Stimulated activated CD8-positive, alpha-beta memory T cell treated with anti-CD3 and anti-CD28 coated beads, Interleukin-15, amount 100 ng/mL, for 1 hour (primary cell): Measurements from ENCODE around the gene LGALS7.
"Not testable (repeated sequence)": the region's sequence is repeated elsewhere in the genome, so short reads cannot be mapped to it uniquely, and the experiment has no call there.

Experiments used
- DNase-seq: peaks from one replicate; pipeline ENCODE4 v3.0.0-alpha.2; 2020; ENCODE audit warnings: low read depth

Gene LGALS7

GRCh38 chr19:38799104-38799503 lies 25.8 kb upstream of the LGALS7 start:
- DNase-seq, result no peak

- not testable (repeated sequence) for DNase-seq
Observed at GRCh38 chr19:38797781-38798180, 24.5 kb upstream of the LGALS7 start.

DNA sequence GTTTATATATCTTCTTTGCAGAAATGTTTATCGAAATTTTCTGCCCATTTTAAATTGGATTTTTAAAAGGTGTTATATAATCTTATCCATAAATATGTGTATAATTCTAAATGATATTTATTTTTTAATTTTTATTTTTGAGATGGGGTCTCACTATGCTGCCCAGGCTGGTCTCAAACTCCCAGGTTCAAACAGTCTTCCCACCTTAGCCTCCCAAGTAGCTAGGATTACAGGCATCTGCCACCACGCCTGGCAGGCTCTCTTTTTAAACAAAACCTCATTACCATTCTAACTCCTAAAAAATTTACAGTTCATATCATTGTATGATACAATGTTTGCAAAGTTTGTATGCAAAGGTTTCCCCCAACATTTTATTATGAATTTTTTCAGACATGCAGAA lies 22.8 kb upstream of the LGALS7 start:
- no peak for DNase-seq

- no peak for DNase-seq
Observed at GRCh38 chr19:38795549-38795948, 22.2 kb upstream of the LGALS7 start.

DNA sequence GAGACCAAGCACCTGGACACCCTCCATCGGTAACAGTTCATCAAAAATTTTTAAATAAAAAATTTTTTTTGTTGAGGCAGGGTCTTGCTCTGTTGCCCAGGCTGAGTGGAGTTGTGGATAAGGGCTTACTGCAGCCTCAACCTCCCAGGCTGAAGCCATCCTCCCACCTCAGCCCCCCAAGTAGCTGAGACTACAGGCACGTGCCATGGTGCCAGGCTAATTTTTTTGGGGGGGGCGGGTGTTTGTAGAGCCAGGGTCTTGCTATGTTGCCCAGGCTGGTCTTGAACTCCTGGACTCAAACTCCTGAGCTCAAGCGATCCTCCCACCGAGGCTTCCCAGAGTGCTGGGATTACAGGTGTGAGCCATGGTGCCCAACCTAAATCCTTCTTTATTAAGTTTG lies 20.4 kb upstream of the LGALS7 start:
- DNase-seq, result no peak

- no peak for DNase-seq
Observed at GRCh38 chr19:38793177-38793576, 19.9 kb upstream of the LGALS7 start.

DNA sequence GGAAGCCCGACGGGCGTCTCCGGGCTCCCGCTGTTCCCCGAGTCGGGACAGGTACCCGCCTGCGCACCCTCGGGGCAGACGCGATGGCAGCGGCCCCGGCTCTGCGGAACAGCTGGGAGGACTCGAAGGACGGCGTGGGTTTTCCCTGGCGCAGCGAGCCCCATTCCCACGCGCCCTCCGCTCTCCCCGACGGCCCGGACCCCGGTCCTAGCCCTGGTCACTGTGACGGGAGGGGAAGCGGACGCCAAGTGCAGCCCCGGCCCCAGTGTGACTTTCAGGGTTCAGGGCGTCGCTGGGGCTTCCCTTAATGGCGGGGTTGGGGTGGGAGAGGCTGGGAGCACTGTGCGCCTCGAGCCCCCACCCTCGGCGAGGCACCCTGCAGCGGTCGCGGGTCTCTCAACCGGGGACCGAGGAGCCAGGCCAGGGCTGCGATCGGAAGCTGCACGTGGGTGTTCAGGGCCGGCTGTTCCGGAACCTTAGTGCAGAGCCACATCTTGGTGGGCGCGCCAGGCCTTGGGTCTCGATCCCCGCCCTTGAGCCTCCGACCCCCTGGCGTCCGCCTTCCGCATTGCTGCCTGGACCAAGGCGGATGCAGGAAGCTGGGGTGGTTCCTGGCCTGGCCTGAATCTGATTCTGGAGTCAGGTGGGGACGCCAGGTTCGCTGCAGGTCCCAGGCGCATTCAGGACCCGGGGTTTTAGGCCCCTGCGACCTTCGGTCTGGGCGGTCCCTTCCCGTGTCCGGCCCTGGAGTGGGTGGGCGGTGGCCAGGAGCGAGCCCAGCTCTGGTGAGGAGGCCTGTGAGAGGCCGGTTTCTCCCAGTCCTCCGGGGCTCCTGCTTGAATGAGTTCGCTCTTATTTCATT lies 19.2 kb upstream of the LGALS7 start:
- DNase-seq, result no peak

DNA sequence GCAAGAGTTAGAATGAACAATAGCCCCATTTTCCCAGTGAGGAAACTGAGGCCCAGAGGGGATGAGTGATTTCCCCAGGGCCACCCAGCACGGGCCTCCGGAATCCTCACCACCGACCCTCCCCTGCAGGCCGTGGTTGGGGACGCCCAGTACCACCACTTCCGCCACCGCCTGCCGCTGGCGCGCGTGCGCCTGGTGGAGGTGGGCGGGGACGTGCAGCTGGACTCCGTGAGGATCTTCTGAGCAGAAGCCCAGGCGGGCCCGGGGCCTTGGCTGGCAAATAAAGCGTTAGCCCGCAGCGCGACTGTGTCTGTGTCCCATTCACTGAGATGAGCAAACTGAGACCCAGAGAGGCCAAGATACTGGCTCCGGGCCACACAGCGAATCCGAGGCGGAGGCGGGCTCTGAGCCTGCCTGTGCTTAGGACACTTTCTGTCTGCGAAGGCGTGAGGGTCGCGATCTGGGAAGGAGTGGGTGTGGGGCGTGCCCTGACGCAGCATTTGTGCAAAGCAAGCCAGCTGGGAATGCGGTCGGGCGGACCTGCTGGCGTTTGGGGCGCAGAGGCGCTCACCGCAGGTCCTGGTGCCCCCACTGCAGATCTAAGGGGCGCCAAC lies 18.2 kb upstream of the LGALS7 start:
- not testable (repeated sequence) for DNase-seq

DNA sequence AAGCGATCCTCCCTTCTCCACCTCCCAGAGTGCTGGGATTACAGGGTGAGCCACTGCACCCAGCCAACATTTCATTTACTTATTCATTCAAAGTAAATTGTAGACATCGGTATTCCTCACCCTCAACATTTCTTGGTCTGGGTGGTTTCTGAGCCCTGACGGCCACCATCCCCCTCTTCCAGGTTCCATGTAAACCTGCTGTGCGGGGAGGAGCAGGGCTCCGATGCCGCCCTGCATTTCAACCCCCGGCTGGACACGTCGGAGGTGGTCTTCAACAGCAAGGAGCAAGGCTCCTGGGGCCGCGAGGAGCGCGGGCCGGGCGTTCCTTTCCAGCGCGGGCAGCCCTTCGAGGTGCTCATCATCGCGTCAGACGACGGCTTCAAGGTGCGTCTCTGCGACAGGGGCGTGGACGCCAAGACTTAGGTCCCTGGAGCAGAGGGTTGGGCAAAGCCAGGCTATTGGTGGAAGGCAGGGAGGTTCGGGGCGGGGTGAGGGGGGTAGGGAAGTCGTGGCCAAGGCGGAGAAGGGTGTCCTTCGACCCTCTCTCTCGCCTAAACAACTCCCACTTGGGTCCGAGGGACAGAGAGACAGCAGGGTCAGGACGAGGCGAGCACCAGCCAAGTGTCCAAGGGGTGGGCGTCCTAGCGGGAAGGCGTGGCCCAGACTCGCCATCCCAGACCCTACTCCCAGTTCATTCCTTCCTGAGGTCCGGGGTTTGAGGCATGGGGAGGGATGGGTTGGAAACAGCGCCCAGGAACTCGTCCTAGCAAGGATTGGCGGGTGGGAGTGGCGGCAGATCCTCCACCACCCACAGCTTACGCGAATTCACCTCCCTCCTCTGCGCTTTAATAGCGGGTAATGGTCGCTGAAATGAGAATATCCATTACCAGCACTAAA lies 17.4 kb upstream of the LGALS7 start:
- DNase-seq, result not testable (repeated sequence)

- DNase-seq, result no peak
Observed at GRCh38 chr19:38788478-38789243, 15.3 kb upstream of the LGALS7 start, which contains the start of gene LGALS7B. LGALS7B (plus strand) TSS chr19:38789200; CDS start chr19:38789227, 27 bp downstream.

- DNase-seq, result no peak
Observed at GRCh38 chr19:38786572-38787265, 13.4 kb upstream of the LGALS7 start.

DNA sequence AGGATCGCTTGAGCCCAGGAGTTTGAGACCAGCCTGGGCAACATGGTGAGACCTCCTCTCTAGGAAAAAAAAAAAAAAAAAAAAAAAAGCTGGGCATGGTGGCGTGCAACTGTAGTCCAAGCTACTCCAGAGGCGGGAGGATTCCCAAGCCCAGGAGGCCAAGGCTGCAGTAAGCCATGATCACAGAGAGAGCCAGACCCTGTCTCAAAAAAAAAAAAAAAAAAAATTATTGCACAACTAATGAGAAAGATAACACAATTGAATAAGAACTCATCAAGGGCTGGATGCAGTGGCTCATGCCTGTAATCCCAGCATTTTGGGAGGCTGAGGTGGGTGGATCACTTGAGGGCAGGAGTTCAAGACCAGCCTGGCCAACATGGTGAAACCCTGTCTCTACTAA lies 12.7 kb upstream of the LGALS7 start:
- not testable (repeated sequence) for DNase-seq

DNA sequence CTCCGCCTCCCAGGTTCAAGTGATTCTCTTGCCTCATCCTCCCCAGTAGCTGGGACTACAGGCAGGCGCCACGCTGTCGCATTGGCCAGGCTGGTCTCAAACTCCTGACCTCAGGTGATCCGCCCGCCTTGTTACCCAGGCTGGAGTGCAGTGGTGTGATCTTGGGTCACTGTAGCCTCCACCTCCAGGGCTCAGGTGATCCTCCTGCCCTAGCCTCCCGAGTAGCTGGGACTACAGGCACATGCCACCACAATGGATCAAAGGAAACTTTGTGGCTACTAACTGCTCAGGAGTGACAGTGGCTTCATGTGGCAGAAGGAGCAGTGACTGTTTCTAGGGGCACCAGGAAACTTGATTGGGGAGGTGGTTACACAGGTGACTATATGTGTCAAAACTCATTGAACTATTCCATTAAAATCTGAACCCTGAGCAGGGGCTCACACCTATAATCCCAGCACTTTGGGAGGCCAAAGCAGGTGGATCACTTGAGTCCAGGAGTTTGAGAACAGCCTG lies 11.9 kb upstream of the LGALS7 start:
- no peak for DNase-seq

- no peak for DNase-seq
Observed at GRCh38 chr19:38784224-38784623, 10.9 kb upstream of the LGALS7 start.

- not testable (repeated sequence) for DNase-seq
Observed at GRCh38 chr19:38782212-38782611, 8.9 kb upstream of the LGALS7 start.

- no peak for DNase-seq
Observed at GRCh38 chr19:38781058-38781457, 7.7 kb upstream of the LGALS7 start.

- no peak for DNase-seq
Observed at GRCh38 chr19:38780443-38780842, 7.1 kb upstream of the LGALS7 start.

DNA sequence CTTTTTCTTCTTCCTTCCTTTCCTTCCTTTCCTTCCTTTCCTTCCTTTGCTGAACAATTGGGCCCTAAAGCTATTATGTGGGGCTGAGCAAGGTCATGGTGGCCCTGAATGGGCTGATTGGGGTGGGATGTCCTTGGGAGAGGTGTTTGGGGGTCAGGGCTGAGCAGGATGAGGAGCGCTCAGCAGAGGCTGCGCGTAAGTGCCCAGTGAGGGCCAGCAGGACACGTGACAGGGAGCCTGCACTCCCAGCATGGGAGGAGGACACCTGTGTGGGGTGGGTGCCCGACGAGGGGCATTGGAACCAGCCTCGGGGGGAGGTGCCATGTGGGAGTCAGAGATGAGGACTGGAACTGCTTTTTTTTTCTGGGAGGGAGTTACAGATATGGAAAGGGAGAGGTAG lies 5.4 kb upstream of the LGALS7 start:
- DNase-seq, result no peak

GRCh38 chr19:38774181-38774950 lies 1.0 kb upstream of the LGALS7 start:
- DNase-seq, result no peak

- DNase-seq, result not testable (repeated sequence)
Observed at GRCh38 chr19:38771569-38771968, 1.7 kb downstream of the LGALS7 start.
